IPS-18c (cell line): ENCODE data around the gene ACRBP.
"Not testable (repeated sequence)": the region's sequence is repeated elsewhere in the genome, so short reads cannot be mapped to it uniquely, and the experiment has no call there.

Experiments used
- H3K4me3 ChIP-seq: 2 replicates; pipeline ENCODE4 v1.7.0; 2013; ENCODE audit warnings: low read depth, mild to moderate bottlenecking, low read length, moderate library complexity; ENCODE audit not compliant: insufficient read depth
- H3K9me3 ChIP-seq: one replicate; pipeline ENCODE4 v1.6.1; 2013; ENCODE audit warnings: mild to moderate bottlenecking, low read length, moderate library complexity; ENCODE audit not compliant: control insufficient read depth, insufficient read depth

Gene ACRBP

DNA sequence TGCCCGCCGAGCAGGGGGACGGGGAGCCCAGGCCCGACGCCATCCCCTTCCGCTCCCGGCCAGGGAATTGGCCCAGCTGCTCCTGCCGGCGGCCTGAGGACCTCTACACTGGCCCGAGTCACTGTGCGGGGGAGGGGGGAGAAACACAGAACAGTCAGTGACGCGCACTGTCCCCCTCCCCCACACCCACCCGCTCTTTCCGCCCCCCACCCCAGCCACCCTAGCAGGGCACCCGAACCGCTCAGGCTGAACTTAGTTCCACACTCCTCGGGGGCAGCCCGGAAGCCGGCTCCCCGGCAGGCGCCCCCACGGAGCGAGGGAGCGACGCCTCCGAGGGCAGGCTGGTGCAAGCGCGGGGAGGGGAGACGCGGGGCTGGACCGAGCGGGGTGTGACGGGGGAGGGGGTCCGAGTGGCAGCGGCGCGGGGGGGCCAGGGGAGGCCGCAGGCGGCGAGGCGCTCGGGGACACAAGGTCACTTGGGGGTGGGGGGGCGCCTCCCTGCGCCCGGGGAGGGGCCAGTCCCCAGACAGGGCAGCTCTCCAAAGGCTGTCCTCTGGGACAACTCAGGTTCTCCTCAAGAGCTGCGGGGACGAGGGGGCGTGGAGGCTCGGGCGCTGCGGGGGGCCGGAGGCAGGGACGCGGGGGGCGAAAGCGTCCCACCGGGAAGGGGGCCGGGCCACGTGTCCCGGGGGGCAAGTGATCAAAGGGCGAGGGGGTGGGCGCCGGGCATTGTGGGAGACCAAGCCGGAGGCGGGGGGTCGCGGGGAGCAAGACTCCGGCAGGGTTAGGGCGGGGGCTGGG lies 40.7 kb downstream of the ACRBP start:
- Histone ChIP-seq H3K4me3 (peak overlapping the region; percentile 76), H3K9me3 (no peaks in the 10 kb centered on the region)

DNA sequence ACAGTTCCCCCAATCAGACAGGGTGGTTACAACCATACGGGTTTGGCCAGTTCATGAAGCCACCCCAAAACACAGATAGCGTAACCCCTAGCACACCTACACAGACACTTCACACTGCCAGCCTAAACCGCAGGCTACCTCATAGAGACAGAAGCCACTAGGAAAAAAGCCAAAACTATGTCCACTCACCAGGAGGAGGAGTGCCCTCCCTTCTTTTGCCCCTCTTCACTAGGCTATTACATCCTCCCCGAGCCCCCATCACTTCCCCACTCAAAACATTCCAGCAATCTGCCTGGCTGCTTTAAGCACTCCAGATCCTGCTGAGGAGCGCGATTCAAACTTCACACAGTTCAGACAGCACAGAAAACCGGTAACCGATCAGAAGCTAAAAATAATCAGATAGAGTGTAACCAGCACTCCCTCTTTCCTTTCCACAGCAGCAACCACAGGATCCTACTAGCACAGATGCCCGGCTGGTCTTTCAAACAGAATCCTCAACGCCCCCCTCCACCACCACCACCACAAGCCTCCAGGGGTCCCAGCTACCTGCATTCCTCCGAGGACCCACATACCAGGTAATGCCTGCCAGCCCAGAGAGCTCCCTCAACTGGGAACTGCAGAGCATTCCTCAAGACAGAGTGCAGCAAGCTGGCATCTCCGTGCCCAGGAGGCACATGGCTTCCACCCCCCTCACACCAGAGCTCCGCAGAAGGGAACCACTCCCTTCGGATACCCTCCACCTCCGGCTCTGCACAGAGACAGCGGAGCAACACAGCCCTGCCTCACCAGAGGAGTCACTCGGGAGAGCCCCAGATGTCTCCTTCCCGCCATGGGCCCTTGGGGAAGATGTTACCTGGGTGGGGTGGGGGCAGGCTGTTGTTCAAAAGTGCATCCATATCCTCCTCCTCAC lies 41.6 kb downstream of the ACRBP start:
- H3K4me3 ChIP-seq, result peak overlapping the region; percentile 76
- no peaks in the 10 kb centered on the region for H3K9me3 ChIP-seq

DNA sequence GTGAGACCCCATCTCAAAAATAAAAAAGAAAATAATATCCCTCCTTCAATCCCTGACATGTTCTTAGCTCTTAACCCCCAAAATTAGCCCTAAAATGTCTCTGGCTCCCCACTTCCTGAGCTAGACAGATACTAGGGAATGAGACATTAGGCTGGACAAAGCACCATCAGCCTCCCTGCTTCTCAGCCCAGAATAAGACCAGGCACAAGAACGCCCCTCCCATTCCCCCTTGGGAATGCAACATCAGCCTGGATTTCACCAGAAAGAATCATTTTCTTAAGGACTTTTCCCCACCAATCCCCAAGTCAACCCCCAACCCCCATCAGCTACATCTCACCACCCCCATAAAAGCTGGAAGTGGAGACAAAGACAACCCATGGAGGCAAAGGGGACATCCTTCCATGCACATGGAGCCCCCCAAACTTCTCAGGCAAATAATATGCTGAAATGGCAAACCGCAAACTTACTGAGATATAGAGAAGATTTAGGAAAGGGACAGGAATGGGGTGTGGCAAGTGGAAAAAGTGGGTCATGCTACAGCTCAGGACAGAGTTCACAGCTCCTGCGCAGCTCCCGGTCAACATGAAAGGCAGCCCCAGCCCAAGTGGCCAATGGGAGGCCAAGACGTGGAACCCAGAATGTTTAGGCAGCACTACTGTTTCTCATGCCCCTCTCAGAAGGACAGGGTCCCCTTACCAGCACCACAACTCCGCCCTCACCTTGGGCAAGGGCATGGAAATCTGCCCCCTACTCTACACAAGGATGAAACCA lies 42.8 kb downstream of the ACRBP start:
- no peaks in the 10 kb centered on the region for H3K9me3 ChIP-seq
- peak overlapping the region; percentile 28; the same call in 1 of the 2 replicates for H3K4me3 ChIP-seq

DNA sequence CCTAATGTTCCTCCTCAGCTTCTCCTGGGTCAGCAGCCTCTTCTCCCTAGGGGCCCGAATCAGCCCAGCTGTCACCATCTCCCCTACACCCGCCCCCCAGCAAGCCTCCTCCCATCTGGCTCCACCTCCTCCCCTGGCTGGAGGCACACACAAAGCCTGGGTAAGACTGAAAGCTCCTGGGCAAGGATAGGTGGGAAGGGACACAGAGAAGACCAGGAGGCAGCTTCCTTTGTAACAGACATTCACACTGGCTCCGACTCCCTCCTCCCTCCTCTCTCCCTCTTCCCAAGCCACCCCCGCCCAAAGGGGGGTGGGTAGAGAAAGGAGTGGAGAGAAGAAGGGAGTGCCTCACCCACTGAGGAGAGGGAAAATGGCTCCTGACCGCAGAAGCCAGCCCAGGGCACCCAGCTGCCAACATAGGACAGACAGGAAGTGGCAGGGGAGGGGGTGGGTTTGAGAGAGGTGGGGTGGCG lies 44.1 kb downstream of the ACRBP start:
- Histone ChIP-seq H3K4me3 (no peak overlapping the region), H3K9me3 (no peaks in the 10 kb centered on the region)

DNA sequence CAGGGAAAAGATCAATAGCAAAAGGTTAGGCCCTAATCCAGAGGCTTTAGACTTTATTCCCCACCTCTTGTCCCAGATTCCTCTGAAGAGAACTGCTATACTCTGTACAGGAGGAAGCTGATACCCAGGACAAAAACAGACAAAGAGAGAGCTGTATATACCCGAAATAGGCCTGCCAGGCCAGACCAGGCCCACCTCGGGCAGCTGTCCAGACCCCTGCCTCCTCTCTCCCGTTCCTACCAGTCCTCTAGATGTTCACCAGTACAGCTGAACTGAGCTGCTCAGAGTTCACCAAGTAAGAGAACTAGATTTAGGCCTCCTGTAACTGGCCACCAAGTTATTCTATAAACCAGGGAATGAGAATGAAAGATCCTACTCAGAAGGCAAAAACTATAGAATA lies 44.7 kb downstream of the ACRBP start:
- Histone ChIP-seq H3K4me3 (no peak overlapping the region), H3K9me3 (no peaks in the 10 kb centered on the region)

DNA sequence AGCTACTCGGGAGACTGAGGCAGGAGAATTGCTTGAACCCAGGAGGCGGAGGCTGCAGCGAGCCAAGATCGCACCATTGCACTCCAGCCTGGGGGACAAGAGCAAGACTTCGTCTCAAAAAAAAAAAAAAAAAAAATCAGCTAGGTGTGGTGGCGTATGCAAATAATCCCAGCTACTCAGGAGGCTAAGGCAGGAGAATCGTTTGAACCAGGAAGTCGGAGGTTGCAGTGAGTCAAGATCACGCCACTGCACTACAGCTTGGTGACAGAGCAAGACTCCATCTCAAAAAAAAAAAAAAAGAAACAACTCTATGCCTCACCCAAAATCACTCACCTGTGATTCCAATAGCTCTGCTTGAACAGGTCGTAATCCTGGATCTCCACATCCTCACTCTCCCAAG lies 51.6 kb downstream of the ACRBP start:
- H3K4me3 ChIP-seq, H3K9me3 ChIP-seq: not testable (repeated sequence)

DNA sequence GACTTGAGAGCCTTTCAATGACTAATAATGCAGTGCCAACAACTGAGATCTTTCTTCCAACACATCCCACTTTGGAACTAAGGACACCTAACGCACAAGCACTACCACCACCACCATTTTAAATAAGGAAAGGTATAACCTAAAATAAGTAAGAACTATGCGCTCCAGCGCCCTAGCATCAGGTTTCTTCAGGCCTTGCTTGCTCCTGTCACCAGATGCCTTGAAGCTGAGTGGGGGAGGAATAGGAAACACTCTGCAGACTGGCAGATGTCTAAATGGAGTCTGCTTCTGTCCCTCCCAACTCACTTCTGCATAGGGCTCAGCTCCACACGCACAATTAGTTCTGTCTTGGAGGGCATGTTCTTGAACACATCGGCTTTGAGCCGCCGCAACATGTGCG lies 55.1 kb downstream of the ACRBP start:
- no peaks in the 10 kb centered on the region for H3K9me3 ChIP-seq

More for the DNA sequence above, 55.1 kb downstream of the ACRBP start:
- H3K4me3 ChIP-seq, result no peak overlapping the region
